Activated CD4-positive, alpha-beta T cell treated with anti-CD3 and anti-CD28 coated beads, Interleukin-2, Interleukin-4, amounts not matched to agents 100 ng/mL and 50 ng/mL, durations not matched to agents 16 hours and 8 hours (primary cell): Measurements from ENCODE around the gene LRIT2.
A peak's percentile ranks its signal among the peaks of the same experiment; 100 is the strongest.

Source experiments
- DNase-seq: peaks from one replicate; pipeline ENCODE4 v3.0.0-alpha.2; 2020; ENCODE audit warnings: low spot score

The LRIT2 gene

GRCh38 chr10:84205049-84205852, 20.1 kb downstream of the LRIT2 start:
- peak; percentile 54 for DNase-seq

GRCh38 chr10:84204610-84205009, 20.7 kb downstream of the LRIT2 start:
- no peak for DNase-seq

- DNase-seq = no peak
Measured at GRCh38 chr10:84204122-84204521, 21.2 kb downstream of the LRIT2 start.

- no peak for DNase-seq
Measured at GRCh38 chr10:84202349-84202748, 23.0 kb downstream of the LRIT2 start.

GRCh38 chr10:84201682-84202081, 23.7 kb downstream of the LRIT2 start:
- DNase-seq = no peak

- no peak for DNase-seq
Measured at GRCh38 chr10:84201244-84201606, 24.1 kb downstream of the LRIT2 start.

- DNase-seq = no peak
Measured at GRCh38 chr10:84200537-84201243, 24.7 kb downstream of the LRIT2 start.

GRCh38 chr10:84198206-84198915, 27.0 kb downstream of the LRIT2 start:
- no peak for DNase-seq

GRCh38 chr10:84197643-84198042, 27.7 kb downstream of the LRIT2 start:
- no peak for DNase-seq

- DNase-seq = no peak
Measured at GRCh38 chr10:84196941-84197340, 28.4 kb downstream of the LRIT2 start.

GRCh38 chr10:84196083-84196482, 29.3 kb downstream of the LRIT2 start:
- DNase-seq = no peak

GRCh38 chr10:84195044-84195830, 30.1 kb downstream of the LRIT2 start:
- DNase-seq = no peak

- no peak for DNase-seq
Measured at GRCh38 chr10:84194424-84195043, 30.8 kb downstream of the LRIT2 start, which contains the start of gene CDHR1. CDHR1 (plus strand) TSS chr10:84194537; CDS start chr10:84194761, 224 bp downstream.

GRCh38 chr10:84193846-84194423, 31.4 kb downstream of the LRIT2 start:
- no peak for DNase-seq

- no peak for DNase-seq
Measured at GRCh38 chr10:84193327-84193726, 32.0 kb downstream of the LRIT2 start.

GRCh38 chr10:84191106-84191505, 34.2 kb downstream of the LRIT2 start:
- DNase-seq = no peak

- no peak for DNase-seq
Measured at GRCh38 chr10:84190621-84191020, 34.7 kb downstream of the LRIT2 start.

GRCh38 chr10:84188815-84189214, 36.5 kb downstream of the LRIT2 start:
- DNase-seq = no peak

GRCh38 chr10:84185526-84186175, 39.7 kb downstream of the LRIT2 start:
- no peak for DNase-seq

GRCh38 chr10:84184517-84184916, 40.8 kb downstream of the LRIT2 start:
- DNase-seq = no peak

GRCh38 chr10:84181631-84182030, 43.7 kb downstream of the LRIT2 start:
- DNase-seq = no peak
